HG02759 (cell line): ENCODE data around the gene ZNF277.

Source experiments
- ATAC-seq: cut with Tn5 transposase; IDR thresholded peaks from one replicate; pipeline ENCODE4 v1.9.1; 2021; ENCODE audit warnings: mild to moderate bottlenecking, moderate library complexity; ENCODE audit not compliant: unreplicated experiment

ZNF277 gene

DNA sequence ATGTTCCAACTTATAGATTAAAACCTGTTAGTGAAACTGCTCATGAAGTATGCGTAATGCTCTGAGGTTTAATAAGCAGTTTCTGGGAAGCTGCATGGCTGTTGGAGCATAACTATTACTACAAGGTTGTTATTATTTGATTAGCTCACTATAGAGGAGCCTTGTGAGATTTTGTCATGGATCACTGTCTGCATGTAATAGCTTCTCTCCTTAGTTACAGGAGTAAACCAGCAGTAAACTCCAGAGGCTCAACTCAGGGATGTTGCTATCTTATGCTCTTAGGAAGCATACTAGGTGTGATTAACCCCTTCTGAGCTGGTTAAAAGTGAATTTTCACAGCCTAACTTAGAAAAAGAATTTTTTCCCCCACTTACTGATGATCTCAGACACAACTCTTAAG, 180.1 kb downstream of the ZNF277 start:
- ATAC-seq: no peak

DNA sequence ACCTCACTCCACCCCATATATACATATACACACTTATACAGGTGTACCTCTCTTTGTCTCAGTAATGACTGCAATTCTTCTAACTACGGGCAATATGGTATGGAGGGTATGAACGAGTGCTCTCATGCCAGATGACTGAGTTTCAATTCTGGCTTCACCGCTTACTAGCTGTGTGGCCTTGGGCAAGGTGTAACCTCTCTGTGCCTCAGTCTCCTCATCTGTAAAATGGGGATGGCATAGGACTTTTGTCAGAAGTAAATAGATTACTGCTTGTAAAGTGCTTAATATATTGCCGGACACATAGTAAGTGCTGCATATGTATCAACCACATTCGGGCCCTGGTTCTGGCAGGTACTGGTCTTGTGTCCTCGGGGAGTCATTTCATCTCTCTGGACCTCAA, 183.7 kb downstream of the ZNF277 start:
- ATAC-seq: no peak

DNA sequence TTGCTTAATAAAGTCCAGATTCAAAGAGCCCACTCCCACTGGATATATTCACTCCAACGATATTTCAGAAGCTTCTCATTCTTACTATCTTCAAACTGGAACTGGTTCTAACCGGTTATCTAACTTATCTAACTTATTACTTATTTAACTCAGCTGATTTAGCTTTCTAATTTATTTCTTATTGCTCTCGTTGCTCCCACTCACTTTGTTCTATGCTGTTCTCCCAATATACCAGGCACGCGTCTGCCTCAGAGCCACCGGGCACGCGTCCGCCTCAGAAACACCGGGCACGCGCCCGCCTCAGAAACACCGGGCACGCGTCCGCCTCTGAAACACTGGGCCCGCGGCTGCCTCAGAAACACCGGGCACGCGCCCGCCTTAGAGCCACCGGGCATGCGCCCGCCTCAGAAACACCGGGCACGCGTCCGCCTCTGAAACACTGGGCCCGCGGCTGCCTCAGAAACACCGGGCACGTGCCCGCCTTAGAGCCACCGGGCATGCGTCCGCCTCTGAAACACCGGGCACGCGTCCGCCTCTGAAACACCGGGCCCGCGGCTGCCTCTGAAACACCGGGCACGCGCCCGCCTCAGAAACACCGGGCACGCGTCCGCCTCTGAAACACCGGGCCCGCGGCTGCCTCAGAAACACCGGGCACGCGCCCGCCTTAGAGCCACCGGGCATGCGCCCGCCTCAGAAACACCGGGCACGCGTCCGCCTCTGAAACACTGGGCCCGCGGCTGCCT, 184.8 kb downstream of the ZNF277 start:
- peak; percentile 40 for ATAC-seq

DNA sequence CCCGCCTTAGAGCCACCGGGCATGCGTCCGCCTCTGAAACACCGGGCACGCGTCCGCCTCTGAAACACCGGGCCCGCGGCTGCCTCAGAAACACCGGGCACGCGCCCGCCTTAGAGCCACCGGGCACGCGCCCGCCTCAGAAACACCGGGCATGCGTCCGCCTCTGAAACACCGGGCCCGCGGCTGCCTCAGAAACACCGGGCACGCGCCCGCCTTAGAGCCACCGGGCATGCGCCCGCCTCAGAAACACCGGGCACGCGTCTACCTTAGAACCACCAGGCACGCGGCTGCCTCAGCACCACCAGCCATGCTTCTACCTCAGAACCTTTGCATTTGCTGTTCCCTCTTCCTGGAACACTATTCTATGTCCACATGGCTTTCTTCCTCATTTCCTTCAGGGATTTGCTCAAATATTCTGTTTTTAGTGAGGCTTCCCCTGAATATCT, 185.4 kb downstream of the ZNF277 start:
- peak; percentile 71 for ATAC-seq
